Suprapubic skin (tissue), 3 donors: ENCODE data around the gene ASCC1.

ENCODE experiments used
- POLR2A ChIP-seq, 2 donors: fragments of 450-650 bp; IDR thresholded peaks; one replicate each; pipeline ENCODE4 v1.6.1; 2017; ENCODE audit warnings: antibody characterized with exemption in 2 of 2, mild to moderate bottlenecking in 2 of 2, moderate library complexity in 2 of 2
- TF ChIP-seq, protein P1 (sequence below), 2 donors: fragments of 200-600 bp in 1 of 2; fragments of 450-650 bp in 1 of 2; sonication (generic) in 1 of 2; IDR thresholded peaks; one replicate each; pipeline ENCODE4 v1.5.1; 2016 to 2019; ENCODE audit warnings: antibody characterized with exemption in 2 of 2, mild to moderate bottlenecking in 1 of 2, moderate library complexity in 1 of 2

GRCh38 chr10:72056113-72056512, 160.0 kb downstream of the ASCC1 start:
- TF ChIP-seq, protein P1, sequence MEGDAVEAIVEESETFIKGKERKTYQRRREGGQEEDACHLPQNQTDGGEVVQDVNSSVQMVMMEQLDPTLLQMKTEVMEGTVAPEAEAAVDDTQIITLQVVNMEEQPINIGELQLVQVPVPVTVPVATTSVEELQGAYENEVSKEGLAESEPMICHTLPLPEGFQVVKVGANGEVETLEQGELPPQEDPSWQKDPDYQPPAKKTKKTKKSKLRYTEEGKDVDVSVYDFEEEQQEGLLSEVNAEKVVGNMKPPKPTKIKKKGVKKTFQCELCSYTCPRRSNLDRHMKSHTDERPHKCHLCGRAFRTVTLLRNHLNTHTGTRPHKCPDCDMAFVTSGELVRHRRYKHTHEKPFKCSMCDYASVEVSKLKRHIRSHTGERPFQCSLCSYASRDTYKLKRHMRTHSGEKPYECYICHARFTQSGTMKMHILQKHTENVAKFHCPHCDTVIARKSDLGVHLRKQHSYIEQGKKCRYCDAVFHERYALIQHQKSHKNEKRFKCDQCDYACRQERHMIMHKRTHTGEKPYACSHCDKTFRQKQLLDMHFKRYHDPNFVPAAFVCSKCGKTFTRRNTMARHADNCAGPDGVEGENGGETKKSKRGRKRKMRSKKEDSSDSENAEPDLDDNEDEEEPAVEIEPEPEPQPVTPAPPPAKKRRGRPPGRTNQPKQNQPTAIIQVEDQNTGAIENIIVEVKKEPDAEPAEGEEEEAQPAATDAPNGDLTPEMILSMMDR (IDR thresholded peaks at IDR 0.05): no peak
- no peak for TF ChIP-seq POLR2A (IDR thresholded peaks at IDR 0.05)
